ENCODE results near the gene COL27A1.

DNA sequence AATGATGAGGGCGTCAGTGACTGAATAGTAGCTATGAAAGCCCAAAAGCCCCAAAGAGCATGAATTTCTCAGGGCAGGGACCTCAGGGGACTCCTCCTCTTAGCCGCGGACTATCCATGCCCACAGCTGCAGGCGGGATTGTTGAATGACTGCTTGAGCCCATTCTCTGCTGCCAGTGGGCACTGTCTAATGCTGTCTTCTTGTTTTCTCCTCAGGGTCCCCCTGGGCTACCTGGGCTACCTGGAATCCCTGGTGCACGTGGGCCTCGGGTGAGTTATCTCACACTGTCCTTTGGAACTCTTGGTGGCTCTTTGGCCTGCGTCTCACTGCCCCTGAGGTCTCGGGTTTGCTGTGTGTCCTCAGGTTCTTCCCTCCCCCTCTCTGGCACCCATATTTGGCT is 22.7 kb downstream of the COL27A1 start:
- TF ChIP-seq, protein P1, sequence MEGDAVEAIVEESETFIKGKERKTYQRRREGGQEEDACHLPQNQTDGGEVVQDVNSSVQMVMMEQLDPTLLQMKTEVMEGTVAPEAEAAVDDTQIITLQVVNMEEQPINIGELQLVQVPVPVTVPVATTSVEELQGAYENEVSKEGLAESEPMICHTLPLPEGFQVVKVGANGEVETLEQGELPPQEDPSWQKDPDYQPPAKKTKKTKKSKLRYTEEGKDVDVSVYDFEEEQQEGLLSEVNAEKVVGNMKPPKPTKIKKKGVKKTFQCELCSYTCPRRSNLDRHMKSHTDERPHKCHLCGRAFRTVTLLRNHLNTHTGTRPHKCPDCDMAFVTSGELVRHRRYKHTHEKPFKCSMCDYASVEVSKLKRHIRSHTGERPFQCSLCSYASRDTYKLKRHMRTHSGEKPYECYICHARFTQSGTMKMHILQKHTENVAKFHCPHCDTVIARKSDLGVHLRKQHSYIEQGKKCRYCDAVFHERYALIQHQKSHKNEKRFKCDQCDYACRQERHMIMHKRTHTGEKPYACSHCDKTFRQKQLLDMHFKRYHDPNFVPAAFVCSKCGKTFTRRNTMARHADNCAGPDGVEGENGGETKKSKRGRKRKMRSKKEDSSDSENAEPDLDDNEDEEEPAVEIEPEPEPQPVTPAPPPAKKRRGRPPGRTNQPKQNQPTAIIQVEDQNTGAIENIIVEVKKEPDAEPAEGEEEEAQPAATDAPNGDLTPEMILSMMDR (IDR thresholded peaks at IDR 0.05) = no peak
- TF ChIP-seq EP300 (IDR thresholded peaks at IDR 0.05) (no peak), POLR2A (IDR thresholded peaks at IDR 0.05) (no peak)
